Neural cell (in vitro differentiated cells): ENCODE measurements around the gene SPRYD4.

ENCODE experiments used
- EP300 ChIP-seq: fragments of 450-650 bp; conservative IDR thresholded peaks from 2 replicates; pipeline ENCODE4 v1.6.1; 2014; ENCODE audit warnings: antibody characterized with exemption, mild to moderate bottlenecking, moderate library complexity; ENCODE audit not compliant: poor library complexity, severe bottlenecking
- MXI1 ChIP-seq: fragments of 450-650 bp; conservative IDR thresholded peaks from 2 replicates; pipeline ENCODE4 v1.6.1; 2014; ENCODE audit warnings: antibody characterized with exemption, mild to moderate bottlenecking; ENCODE audit not compliant: poor library complexity, severe bottlenecking
- POLR2AphosphoS5 ChIP-seq: IDR thresholded peaks from 2 replicates; pipeline ENCODE4 v1.6.1; 2012
- RAD21 ChIP-seq: fragments of 450-650 bp; conservative IDR thresholded peaks from 2 replicates; pipeline ENCODE4 v1.6.1; 2014; ENCODE audit warnings: antibody characterized with exemption, mild to moderate bottlenecking, moderate library complexity
- TAF1 ChIP-seq: IDR thresholded peaks from 2 replicates; pipeline ENCODE4 v1.6.1; 2012; ENCODE audit warnings: low read depth
- TF ChIP-seq, protein P1 (sequence below): fragments of 450-650 bp; IDR thresholded peaks from 2 replicates; pipeline ENCODE4 v1.5.1; 2014; ENCODE audit warnings: antibody characterized with exemption, mild to moderate bottlenecking, moderate library complexity; ENCODE audit not compliant: poor library complexity, severe bottlenecking

DNA sequence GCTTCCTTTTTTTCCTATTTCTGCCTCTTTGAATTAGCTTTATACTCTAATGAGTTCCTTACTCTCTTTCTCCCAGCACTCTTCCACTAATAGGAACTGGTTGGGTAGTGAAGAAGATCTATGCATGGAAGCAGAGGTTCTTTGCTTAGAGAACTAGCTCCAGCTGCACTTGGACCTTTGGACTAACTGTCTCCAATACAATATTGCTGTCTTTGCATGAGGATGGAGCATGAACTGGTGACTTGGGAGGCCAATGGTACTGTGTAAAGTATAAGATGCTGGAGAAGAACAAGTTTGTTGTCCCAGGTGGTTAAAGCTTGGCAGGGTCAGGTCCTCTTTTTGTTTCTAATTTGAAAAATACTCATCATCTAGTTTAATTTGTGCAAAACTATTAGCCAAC is 22.0 kb downstream of the SPRYD4 start:
- TF ChIP-seq POLR2AphosphoS5 = no peak
- no peak for TF ChIP-seq TAF1
- TF ChIP-seq, protein P1, sequence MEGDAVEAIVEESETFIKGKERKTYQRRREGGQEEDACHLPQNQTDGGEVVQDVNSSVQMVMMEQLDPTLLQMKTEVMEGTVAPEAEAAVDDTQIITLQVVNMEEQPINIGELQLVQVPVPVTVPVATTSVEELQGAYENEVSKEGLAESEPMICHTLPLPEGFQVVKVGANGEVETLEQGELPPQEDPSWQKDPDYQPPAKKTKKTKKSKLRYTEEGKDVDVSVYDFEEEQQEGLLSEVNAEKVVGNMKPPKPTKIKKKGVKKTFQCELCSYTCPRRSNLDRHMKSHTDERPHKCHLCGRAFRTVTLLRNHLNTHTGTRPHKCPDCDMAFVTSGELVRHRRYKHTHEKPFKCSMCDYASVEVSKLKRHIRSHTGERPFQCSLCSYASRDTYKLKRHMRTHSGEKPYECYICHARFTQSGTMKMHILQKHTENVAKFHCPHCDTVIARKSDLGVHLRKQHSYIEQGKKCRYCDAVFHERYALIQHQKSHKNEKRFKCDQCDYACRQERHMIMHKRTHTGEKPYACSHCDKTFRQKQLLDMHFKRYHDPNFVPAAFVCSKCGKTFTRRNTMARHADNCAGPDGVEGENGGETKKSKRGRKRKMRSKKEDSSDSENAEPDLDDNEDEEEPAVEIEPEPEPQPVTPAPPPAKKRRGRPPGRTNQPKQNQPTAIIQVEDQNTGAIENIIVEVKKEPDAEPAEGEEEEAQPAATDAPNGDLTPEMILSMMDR = no peak
- no peak for TF ChIP-seq MXI1
- TF ChIP-seq EP300 = no peak
- no peak for TF ChIP-seq RAD21
